HFFc6 (cell line): ENCODE data around the gene FAM47A. TPM values are rescaled to one million over a fixed set of nuclear protein-coding genes. Genes with fewer than 3 reads are reported as not detected.

ENCODE experiments used
- DNase-seq: peaks from one replicate; pipeline ENCODE4 v3.0.0-alpha.2; 2018
- H3K27ac Mint-ChIP-seq: 2 replicates; pipeline ENCODE4 v1.8.0; 2020; ENCODE audit warnings: mild to moderate bottlenecking, mixed read lengths
- H3K27me3 Mint-ChIP-seq: 2 replicates; pipeline ENCODE4 v1.8.0; 2021; ENCODE audit warnings: mild to moderate bottlenecking, moderate library complexity, mixed read lengths; ENCODE audit not compliant: insufficient read depth
- H3K36me3 Mint-ChIP-seq: 2 replicates; pipeline ENCODE4 v1.8.0; 2021; ENCODE audit warnings: low read depth, mixed read lengths
- H3K4me1 Mint-ChIP-seq: 2 replicates; pipeline ENCODE4 v1.8.0; 2020; ENCODE audit warnings: low read depth, mixed read lengths
- H3K4me3 Mint-ChIP-seq: 2 replicates; pipeline ENCODE4 v1.8.0; 2020; ENCODE audit warnings: mild to moderate bottlenecking, moderate library complexity, mixed read lengths
- H3K9me3 Mint-ChIP-seq: 2 replicates; pipeline ENCODE4 v1.8.0; 2020; ENCODE audit warnings: mild to moderate bottlenecking, mixed read lengths
- long read RNA-seq: library from polyadenylated mRNA; unstranded; transcript quantifications from one replicate; pipeline ENCODE4 v2.0.0, GENCODE V29; 2019
- total RNA-seq, 6 experiments: library from RNA; stranded (reverse); fragmentation: NEBNext Ultra II Directional; extraction: Animal tissue kit (Norgen Biotek cat#: 25700); gene quantifications; 2 replicates in 1 of 6; 3 replicates in 5 of 6; pipeline ENCODE4 v1.2.3, GENCODE V29; 2021
- TF ChIP-seq, protein P1 (sequence below): fragments of 200-600 bp; sonication (generic); IDR thresholded peaks from 2 replicates; pipeline ENCODE4 v1.5.0; 2021; ENCODE audit warnings: antibody characterized with exemption, mild to moderate bottlenecking

The FAM47A gene
- total RNA-seq, result not detected
- long read RNA-seq, result 0 reads

DNA sequence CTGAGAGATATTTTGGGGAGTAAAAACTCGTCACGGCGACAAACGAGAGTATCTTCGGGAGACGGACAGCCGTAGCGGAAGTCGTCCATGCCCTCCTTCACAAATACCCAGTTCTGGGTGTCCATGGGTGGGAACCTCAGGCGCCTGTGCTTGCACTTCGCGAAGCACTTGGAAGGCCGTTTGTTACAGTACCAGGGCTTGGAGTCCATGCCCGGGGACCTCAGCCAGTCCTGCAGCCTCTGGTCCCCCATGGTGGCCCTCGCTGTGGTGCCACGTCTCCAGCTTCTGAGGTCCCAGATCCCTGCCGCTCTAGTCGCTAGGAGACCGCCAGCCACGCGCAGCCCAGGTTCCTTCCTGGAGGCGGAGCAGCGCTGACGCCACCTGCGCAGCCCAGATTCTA, at the start of gene FAM47A:
FAM47A (minus strand) TSS at position 287 of the 400 bp plus-strand sequence; CDS start at position 251, 36 bp downstream.
- DNase-seq, result no peak
- H3K4me3 Mint-ChIP-seq, result no peak within 1 kb of the TSS
- no peaks in the 10 kb centered on the region for H3K36me3 Mint-ChIP-seq
- H3K27me3 Mint-ChIP-seq, result peaks cover 2% of the 10 kb centered on the region; the same call in 1 of the 2 replicates
- H3K27ac Mint-ChIP-seq, result no peak within 1 kb of the TSS
- no peaks in the 10 kb centered on the region for H3K4me1 Mint-ChIP-seq
- peaks cover 7% of the 10 kb centered on the region; the same call in 1 of the 2 replicates for H3K9me3 Mint-ChIP-seq
- TF ChIP-seq, protein P1, sequence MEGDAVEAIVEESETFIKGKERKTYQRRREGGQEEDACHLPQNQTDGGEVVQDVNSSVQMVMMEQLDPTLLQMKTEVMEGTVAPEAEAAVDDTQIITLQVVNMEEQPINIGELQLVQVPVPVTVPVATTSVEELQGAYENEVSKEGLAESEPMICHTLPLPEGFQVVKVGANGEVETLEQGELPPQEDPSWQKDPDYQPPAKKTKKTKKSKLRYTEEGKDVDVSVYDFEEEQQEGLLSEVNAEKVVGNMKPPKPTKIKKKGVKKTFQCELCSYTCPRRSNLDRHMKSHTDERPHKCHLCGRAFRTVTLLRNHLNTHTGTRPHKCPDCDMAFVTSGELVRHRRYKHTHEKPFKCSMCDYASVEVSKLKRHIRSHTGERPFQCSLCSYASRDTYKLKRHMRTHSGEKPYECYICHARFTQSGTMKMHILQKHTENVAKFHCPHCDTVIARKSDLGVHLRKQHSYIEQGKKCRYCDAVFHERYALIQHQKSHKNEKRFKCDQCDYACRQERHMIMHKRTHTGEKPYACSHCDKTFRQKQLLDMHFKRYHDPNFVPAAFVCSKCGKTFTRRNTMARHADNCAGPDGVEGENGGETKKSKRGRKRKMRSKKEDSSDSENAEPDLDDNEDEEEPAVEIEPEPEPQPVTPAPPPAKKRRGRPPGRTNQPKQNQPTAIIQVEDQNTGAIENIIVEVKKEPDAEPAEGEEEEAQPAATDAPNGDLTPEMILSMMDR, result no peak

DNA sequence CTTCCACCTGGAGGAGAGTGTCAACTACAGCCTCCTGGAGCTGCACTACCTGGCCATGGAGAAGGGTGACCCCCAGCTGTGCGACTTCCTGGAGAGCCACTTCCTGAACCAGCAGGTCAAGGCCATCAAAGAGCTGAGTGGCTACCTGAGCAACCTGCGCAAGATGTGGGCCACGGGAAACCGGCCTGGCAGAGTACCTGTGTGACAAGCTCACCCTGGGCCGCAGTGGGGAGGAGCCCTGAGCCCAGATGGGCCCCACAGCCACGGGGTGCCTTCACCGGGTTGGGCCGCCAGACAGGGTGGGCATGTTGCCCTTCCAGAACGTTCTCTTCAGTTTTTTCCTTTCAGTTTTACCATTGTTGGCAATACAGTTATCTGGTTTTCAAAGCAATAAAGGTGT, 15.2 kb upstream of the FAM47A start:
- H3K27me3 Mint-ChIP-seq, result no peaks in the 10 kb centered on the region

DNA sequence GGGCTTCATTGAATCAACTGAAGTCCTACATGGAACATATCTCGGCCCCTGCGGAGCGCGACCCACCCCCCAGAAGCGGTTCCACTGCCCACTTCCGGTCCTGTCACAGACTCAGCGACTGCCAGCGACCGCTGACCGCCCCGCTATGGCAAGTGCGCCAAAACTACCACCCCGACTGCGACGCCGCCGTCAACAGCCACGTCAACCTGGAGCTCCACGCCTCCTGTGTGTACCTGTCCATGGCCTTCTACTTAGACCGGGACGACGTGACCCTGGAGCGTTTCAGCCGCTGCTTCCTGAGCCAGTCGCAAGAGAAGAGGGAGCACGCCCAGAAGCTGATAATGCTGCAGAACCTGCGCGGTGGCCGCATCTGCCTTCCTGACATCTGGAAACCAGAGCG, 14.8 kb upstream of the FAM47A start:
- Mint-ChIP-seq H3K9me3 (peaks cover 10% of the 10 kb centered on the region; the same call in 1 of the 2 replicates), H3K27ac (no peak overlapping the region), H3K4me1 (no peaks in the 10 kb centered on the region)

More for the DNA sequence above, 15.2 kb upstream of the FAM47A start:
- H3K27ac Mint-ChIP-seq, result no peak overlapping the region
- H3K4me3 Mint-ChIP-seq, result no peak overlapping the region
- peaks cover 10% of the 10 kb centered on the region; the same call in 1 of the 2 replicates for H3K9me3 Mint-ChIP-seq
- no peak for DNase-seq
- no peaks in the 10 kb centered on the region for H3K4me1 Mint-ChIP-seq
- TF ChIP-seq, protein P1, result no peak
- H3K36me3 Mint-ChIP-seq, result no peaks in the 10 kb centered on the region

DNA sequence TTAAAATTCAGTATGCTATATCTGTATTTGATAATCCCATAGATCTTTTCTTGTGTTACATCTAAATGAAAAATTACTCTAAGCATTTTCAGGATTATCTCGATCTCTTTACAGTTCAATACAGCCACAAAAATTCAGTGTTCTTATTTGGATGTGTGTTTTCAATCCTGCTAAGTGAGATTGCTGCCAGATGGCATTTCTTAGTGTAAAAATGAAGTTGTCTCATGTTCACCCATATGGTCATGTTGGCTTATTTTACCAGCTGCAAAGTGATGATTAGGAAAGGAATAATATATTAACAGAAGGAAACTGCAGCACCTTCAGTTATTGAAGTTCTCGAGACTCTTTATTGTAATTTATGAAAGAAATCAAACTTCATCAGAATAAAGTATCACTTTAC, 12.1 kb upstream of the FAM47A start:
- Mint-ChIP-seq H3K4me1 (no peaks in the 10 kb centered on the region), H3K27me3 (no peaks in the 10 kb centered on the region), H3K4me3 (no peak overlapping the region), H3K27ac (no peak overlapping the region), H3K9me3 (peaks cover 10% of the 10 kb centered on the region; the same call in 1 of the 2 replicates), H3K36me3 (no peaks in the 10 kb centered on the region)
- DNase-seq, result no peak
- TF ChIP-seq, protein P1, result no peak

More for the DNA sequence above, 14.8 kb upstream of the FAM47A start:
- no peak overlapping the region for H3K4me3 Mint-ChIP-seq
- no peak for DNase-seq
- no peaks in the 10 kb centered on the region for H3K36me3 Mint-ChIP-seq
- TF ChIP-seq, protein P1, result no peak
- no peaks in the 10 kb centered on the region for H3K27me3 Mint-ChIP-seq

DNA sequence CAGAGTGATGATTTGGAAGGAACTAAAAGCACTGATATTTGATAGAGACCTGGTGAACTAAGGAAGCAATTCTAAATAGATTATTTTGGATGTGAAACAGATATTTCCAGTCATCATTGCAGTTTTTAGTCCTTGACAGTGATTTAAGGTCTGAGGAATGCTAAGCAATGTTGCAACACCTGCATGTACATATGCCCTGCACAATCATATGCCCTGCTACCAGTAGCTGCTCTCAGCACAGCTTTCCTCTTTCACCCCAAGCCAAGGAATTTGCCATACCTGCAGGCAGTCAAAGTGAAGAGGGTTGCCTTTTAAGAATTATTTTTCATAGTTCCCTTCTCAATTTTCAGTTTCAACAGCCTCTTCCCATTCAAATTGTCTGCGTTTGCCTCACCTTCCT, 8.7 kb upstream of the FAM47A start:
- DNase-seq, result no peak
- Mint-ChIP-seq H3K9me3 (peaks cover 6% of the 10 kb centered on the region; the same call in 1 of the 2 replicates), H3K27me3 (no peaks in the 10 kb centered on the region), H3K4me3 (no peak overlapping the region), H3K36me3 (no peaks in the 10 kb centered on the region), H3K27ac (no peak overlapping the region), H3K4me1 (no peaks in the 10 kb centered on the region)
- TF ChIP-seq, protein P1, result no peak
